Suppressor macrophage (primary cell): Measurements from ENCODE around the gene SSC5D.
A peak's percentile ranks its signal among the peaks of the same experiment; 100 is the strongest.

ENCODE experiments used
- DNase-seq, 4 experiments: peaks; one replicate each; pipeline ENCODE4 v3.0.0-alpha.2; 2020 to 2022

Gene SSC5D

GRCh38 chr19:55474269-55475265, 13.7 kb upstream of the SSC5D start:
- no peak for DNase-seq

GRCh38 chr19:55476100-55476775, 12.0 kb upstream of the SSC5D start, which contains the start of gene ZNF628:
ZNF628 (plus strand) TSS chr19:55476617; CDS start chr19:55479911, 3,294 bp downstream.
- peak; percentile 98 to 99 (median 98) for DNase-seq

- no peak for DNase-seq
Observed at GRCh38 chr19:55477905-55478304, 10.3 kb upstream of the SSC5D start.

GRCh38 chr19:55478364-55478763, 9.9 kb upstream of the SSC5D start:
- no peak for DNase-seq

GRCh38 chr19:55479045-55479444, 9.2 kb upstream of the SSC5D start:
- DNase-seq = no peak

GRCh38 chr19:55479451-55480230, 8.6 kb upstream of the SSC5D start:
- no peak for DNase-seq

GRCh38 chr19:55481148-55481793, 7.0 kb upstream of the SSC5D start:
- no peak for DNase-seq

- DNase-seq = no peak
Observed at GRCh38 chr19:55481794-55482155, 6.5 kb upstream of the SSC5D start.

GRCh38 chr19:55482156-55482961, 5.9 kb upstream of the SSC5D start:
- DNase-seq = no peak

GRCh38 chr19:55482967-55483705, 5.1 kb upstream of the SSC5D start:
- DNase-seq = no peak

- no peak for DNase-seq
Observed at GRCh38 chr19:55483706-55484592, 4.3 kb upstream of the SSC5D start.

GRCh38 chr19:55484593-55485438, 3.4 kb upstream of the SSC5D start, which contains the start of gene NAT14:
NAT14 (plus strand) TSS chr19:55485188; CDS start chr19:55485709, 521 bp downstream.
- DNase-seq = peak; percentile 34 to 69 (median 44)

GRCh38 chr19:55485439-55486011, 2.7 kb upstream of the SSC5D start:
- no peak for DNase-seq

GRCh38 chr19:55486043-55486970, 1.9 kb upstream of the SSC5D start:
- DNase-seq = no peak

GRCh38 chr19:55486971-55487923, 989 bp upstream of the SSC5D start:
- DNase-seq = peak in 2 of 4 experiments; percentile 12 to 19
